HepG2 (cell line): ENCODE results near the gene TENT5A. TPM values are rescaled to one million over a fixed set of nuclear protein-coding genes. Genes with fewer than 3 reads are reported as not detected.

Source experiments
- CBX2 ChIP-seq, 2 experiments: fragments of 200-600 bp in 1 of 2; sonication (generic); formaldehyde crosslinking in 1 of 2; IDR thresholded peaks; 2 replicates each; pipeline versions ENCODE4 v1.7.0 to v1.8.1; 2018 to 2022; ENCODE audit warnings: low read depth in 2 of 2, low read length in 1 of 2, mild to moderate bottlenecking in 1 of 2, missing genetic modification reagents in 1 of 2
- CREM ChIP-seq, 2 experiments: sonication (generic) in 1 of 2; formaldehyde crosslinking in 1 of 2; IDR thresholded peaks; 2 replicates each; pipeline versions ENCODE4 v1.4.0 to v1.6.1; 2016 to 2020; ENCODE audit warnings: antibody characterized with exemption in 1 of 2, mild to moderate bottlenecking in 1 of 2, missing genetic modification reagents in 1 of 2
- ETV6 ChIP-seq: sonication (generic); formaldehyde crosslinking; conservative IDR thresholded peaks from 2 replicates; pipeline ENCODE4 v1.4.0; 2020; ENCODE audit warnings: missing genetic modification reagents
- FOSL2 ChIP-seq: sonication (generic); formaldehyde crosslinking; IDR thresholded peaks from 2 replicates; pipeline ENCODE4 v1.4.0; 2020; ENCODE audit warnings: missing genetic modification reagents
- IKZF1 ChIP-seq: fragments of 450-650 bp; IDR thresholded peaks from 2 replicates; pipeline ENCODE4 v1.7.1; 2016
- NFIC ChIP-seq: IDR thresholded peaks from 2 replicates; pipeline ENCODE4 v1.6.1; 2012; ENCODE audit warnings: mild to moderate bottlenecking, low read length, inconsistent platforms
- PCBP1 ChIP-seq: fragments of 200-400 bp; formaldehyde crosslinking; IDR thresholded peaks from 2 replicates; pipeline ENCODE4 v1.6.1; 2017; ENCODE audit warnings: mild to moderate bottlenecking, low read depth, low read length, borderline replicate concordance
- RFXAP ChIP-seq: sonication (generic); formaldehyde crosslinking; IDR thresholded peaks from 2 replicates; pipeline ENCODE4 v1.4.0; 2020; ENCODE audit warnings: missing genetic modification reagents, borderline replicate concordance
- TIGD3 ChIP-seq: sonication (generic); formaldehyde crosslinking; IDR thresholded peaks from 2 replicates; pipeline ENCODE4 v1.5.1; 2020; ENCODE audit warnings: mild to moderate bottlenecking, missing genetic modification reagents, borderline replicate concordance
- TOPORS ChIP-seq: sonication (generic); formaldehyde crosslinking; IDR thresholded peaks from 2 replicates; pipeline ENCODE4 v1.8.0; 2023; ENCODE audit warnings: mild to moderate bottlenecking, missing genetic modification reagents
- ZNF124 ChIP-seq: sonication (generic); formaldehyde crosslinking; IDR thresholded peaks from 2 replicates; pipeline ENCODE4 v1.4.0; 2020; ENCODE audit warnings: missing genetic modification reagents
- ZNF230 ChIP-seq: sonication (generic); formaldehyde crosslinking; IDR thresholded peaks from 2 replicates; pipeline ENCODE4 v1.4.0; 2020; ENCODE audit warnings: mild to moderate bottlenecking, missing genetic modification reagents
- ZNF652 ChIP-seq: IDR thresholded peaks from 2 replicates; pipeline ENCODE4 v1.6.1; 2016; ENCODE audit warnings: low read depth, borderline replicate concordance
- ZNF770 ChIP-seq: sonication (generic); formaldehyde crosslinking; IDR thresholded peaks from 2 replicates; pipeline ENCODE4 v1.5.0; 2020; ENCODE audit warnings: mild to moderate bottlenecking, missing genetic modification reagents
- polyA plus RNA-seq, 8 experiments: library from polyadenylated mRNA; depleted of rRNA in 3 of 8; stranded (reverse) in 7 of 8; unstranded in 1 of 8; fragments of >200 nt; fragmentation: Illumina TruSeq in 4 of 8; extraction: Trizol in 4 of 8; gene quantifications; 2 replicates each; pipeline versions ENCODE4 v1.2.1 to v1.2.3, GENCODE V29; 2011 to 2016; ENCODE audit warnings: low read depth in 4 of 8, missing spikeins in 1 of 8, mixed read lengths in 1 of 8; ENCODE audit not compliant: insufficient read depth in 1 of 8
- total RNA-seq, 5 experiments: library from RNA; depleted of rRNA; stranded (reverse); fragments of >200 nt; fragmentation: Illumina TruSeq; extraction: Trizol; gene quantifications; 2 replicates each; pipeline ENCODE4 v1.2.3, GENCODE V29; 2016; ENCODE audit warnings: low read depth in 1 of 5
- TF ChIP-seq, protein P1 (sequence below): sonication (generic); formaldehyde crosslinking; conservative IDR thresholded peaks from 2 replicates; pipeline ENCODE4 v1.5.0; 2020; ENCODE audit warnings: missing genetic modification reagents
- TF ChIP-seq, protein P2 (sequence below): sonication (generic); formaldehyde crosslinking; IDR thresholded peaks from 2 replicates; pipeline ENCODE4 v1.8.1; 2022; ENCODE audit warnings: low read depth, mild to moderate bottlenecking, missing genetic modification reagents

Gene TENT5A
- total and polyA plus RNA-seq, 2 of the 13 experiments (the other 11 are each of a cell fraction or from before 2014, with no cell fraction given), result 8.0 to 13.8 TPM

- TF ChIP-seq TIGD3 (CRISPR knock-in tag), result no peak
- TF ChIP-seq CBX2 (IDR thresholded peaks at IDR 0.05; ENCODE audit: low read depth, low read length), result no peak
- no peak for TF ChIP-seq CBX2 (CRISPR knock-in tag; IDR thresholded peaks at IDR 0.05; ENCODE audit: low read depth)
- TF ChIP-seq RFXAP, result no peak
- no peak for TF ChIP-seq IKZF1
- TF ChIP-seq ETV6, result no peak
- no peak for TF ChIP-seq ZNF770 (CRISPR knock-in tag)
- TF ChIP-seq ZNF124 (CRISPR knock-in tag), result no peak
- TF ChIP-seq, protein P1, sequence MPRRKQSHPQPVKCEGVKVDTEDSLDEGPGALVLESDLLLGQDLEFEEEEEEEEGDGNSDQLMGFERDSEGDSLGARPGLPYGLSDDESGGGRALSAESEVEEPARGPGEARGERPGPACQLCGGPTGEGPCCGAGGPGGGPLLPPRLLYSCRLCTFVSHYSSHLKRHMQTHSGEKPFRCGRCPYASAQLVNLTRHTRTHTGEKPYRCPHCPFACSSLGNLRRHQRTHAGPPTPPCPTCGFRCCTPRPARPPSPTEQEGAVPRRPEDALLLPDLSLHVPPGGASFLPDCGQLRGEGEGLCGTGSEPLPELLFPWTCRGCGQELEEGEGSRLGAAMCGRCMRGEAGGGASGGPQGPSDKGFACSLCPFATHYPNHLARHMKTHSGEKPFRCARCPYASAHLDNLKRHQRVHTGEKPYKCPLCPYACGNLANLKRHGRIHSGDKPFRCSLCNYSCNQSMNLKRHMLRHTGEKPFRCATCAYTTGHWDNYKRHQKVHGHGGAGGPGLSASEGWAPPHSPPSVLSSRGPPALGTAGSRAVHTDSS, result no peak
- TF ChIP-seq FOSL2, result peak; percentile 85
- no peak for TF ChIP-seq PCBP1
- no peak for TF ChIP-seq ZNF230
- TF ChIP-seq CREM (IDR thresholded peaks at IDR 0.05), result peak; percentile 52
- TF ChIP-seq CREM (CRISPR knock-in tag; IDR thresholded peaks at IDR 0.05), result no peak
- peak; percentile 18; the same call in 1 of the 2 replicates for TF ChIP-seq NFIC
- TF ChIP-seq, protein P2, sequence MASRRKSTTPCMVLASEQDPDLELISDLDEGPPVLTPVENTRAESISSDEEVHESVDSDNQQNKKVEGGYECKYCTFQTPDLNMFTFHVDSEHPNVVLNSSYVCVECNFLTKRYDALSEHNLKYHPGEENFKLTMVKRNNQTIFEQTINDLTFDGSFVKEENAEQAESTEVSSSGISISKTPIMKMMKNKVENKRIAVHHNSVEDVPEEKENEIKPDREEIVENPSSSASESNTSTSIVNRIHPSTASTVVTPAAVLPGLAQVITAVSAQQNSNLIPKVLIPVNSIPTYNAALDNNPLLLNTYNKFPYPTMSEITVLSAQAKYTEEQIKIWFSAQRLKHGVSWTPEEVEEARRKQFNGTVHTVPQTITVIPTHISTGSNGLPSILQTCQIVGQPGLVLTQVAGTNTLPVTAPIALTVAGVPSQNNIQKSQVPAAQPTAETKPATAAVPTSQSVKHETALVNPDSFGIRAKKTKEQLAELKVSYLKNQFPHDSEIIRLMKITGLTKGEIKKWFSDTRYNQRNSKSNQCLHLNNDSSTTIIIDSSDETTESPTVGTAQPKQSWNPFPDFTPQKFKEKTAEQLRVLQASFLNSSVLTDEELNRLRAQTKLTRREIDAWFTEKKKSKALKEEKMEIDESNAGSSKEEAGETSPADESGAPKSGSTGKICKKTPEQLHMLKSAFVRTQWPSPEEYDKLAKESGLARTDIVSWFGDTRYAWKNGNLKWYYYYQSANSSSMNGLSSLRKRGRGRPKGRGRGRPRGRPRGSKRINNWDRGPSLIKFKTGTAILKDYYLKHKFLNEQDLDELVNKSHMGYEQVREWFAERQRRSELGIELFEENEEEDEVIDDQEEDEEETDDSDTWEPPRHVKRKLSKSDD (CRISPR knock-in tag), result no peak
- TF ChIP-seq TOPORS (CRISPR knock-in tag), result no peak
- TF ChIP-seq ZNF652 (CRISPR knock-in tag), result peak; percentile 65; the same call in 1 of the 2 replicates
Measured at GRCh38 chr6:81787313-81788068, 35.0 kb upstream of the TENT5A start (continued).
